HepG2 (cell line): ENCODE results near the gene DLG4. TPM values are rescaled to one million over a fixed set of nuclear protein-coding genes. Genes with fewer than 3 reads are reported as not detected.
A peak's percentile ranks its signal among the peaks of the same experiment; 100 is the strongest.

ENCODE experiments used
- ARID2 ChIP-seq: sonication (generic); formaldehyde crosslinking; IDR thresholded peaks from 2 replicates; pipeline ENCODE4 v1.8.1; 2022; ENCODE audit warnings: mild to moderate bottlenecking, missing genetic modification reagents, borderline replicate concordance
- CREBL2 ChIP-seq: sonication (generic); formaldehyde crosslinking; IDR thresholded peaks from 2 replicates; pipeline ENCODE4 v1.8.1; 2023; ENCODE audit warnings: missing genetic modification reagents, mild to moderate bottlenecking, borderline replicate concordance
- FOXA3 ChIP-seq: IDR thresholded peaks from 2 replicates; pipeline ENCODE4 v1.6.1; 2016; ENCODE audit warnings: missing genetic modification reagents, missing compliant biosample characterization
- FOXC1 ChIP-seq: sonication (generic); formaldehyde crosslinking; IDR thresholded peaks from 2 replicates; pipeline ENCODE4 v1.8.0; 2022; ENCODE audit warnings: mild to moderate bottlenecking, missing genetic modification reagents, borderline replicate concordance
- HIC2 ChIP-seq: sonication (generic); formaldehyde crosslinking; IDR thresholded peaks from 2 replicates; pipeline ENCODE4 v1.9.0; 2022; ENCODE audit warnings: low read depth, missing genetic modification reagents
- HMGXB4 ChIP-seq, 2 experiments: sonication (generic) in 1 of 2; formaldehyde crosslinking in 1 of 2; IDR thresholded peaks; 2 replicates each; pipeline versions ENCODE4 v1.4.0 to v1.6.1; 2018 to 2020; ENCODE audit warnings: missing genetic modification reagents in 2 of 2, borderline replicate concordance in 1 of 2, low read depth in 1 of 2, mild to moderate bottlenecking in 1 of 2, missing biosample characterization in 1 of 2
- HNF1A ChIP-seq, 2 experiments: sonication (generic) in 1 of 2; formaldehyde crosslinking in 1 of 2; IDR thresholded peaks; 2 replicates each; pipeline versions ENCODE4 v1.4.0 to v1.6.1; 2016 to 2020; ENCODE audit warnings: borderline replicate concordance in 1 of 2, low read depth in 1 of 2, mild to moderate bottlenecking in 1 of 2, missing genetic modification reagents in 1 of 2
- HNRNPL ChIP-seq: fragments of 200-400 bp; formaldehyde crosslinking; IDR thresholded peaks from 2 replicates; pipeline ENCODE4 v1.6.1; 2017; ENCODE audit warnings: mild to moderate bottlenecking, low read depth, low read length
- MAFF ChIP-seq: IDR thresholded peaks from 2 replicates; pipeline ENCODE4 v1.6.1; 2011; ENCODE audit warnings: low read depth, low read length, improper control_type of control experiment
- MEIS2 ChIP-seq: sonication (generic); formaldehyde crosslinking; IDR thresholded peaks from 2 replicates; pipeline ENCODE4 v1.9.0; 2021; ENCODE audit warnings: mild to moderate bottlenecking, missing genetic modification reagents
- PHF21A ChIP-seq: sonication (generic); formaldehyde crosslinking; IDR thresholded peaks from 2 replicates; pipeline ENCODE4 v1.5.0; 2020; ENCODE audit warnings: mild to moderate bottlenecking, missing genetic modification reagents
- POLR2G ChIP-seq: fragments of 200-400 bp; formaldehyde crosslinking; IDR thresholded peaks from 2 replicates; pipeline ENCODE4 v1.6.1; 2018; ENCODE audit warnings: mild to moderate bottlenecking, low read depth, low read length, moderate library complexity
- REPIN1 ChIP-seq: sonication (generic); formaldehyde crosslinking; IDR thresholded peaks from 2 replicates; pipeline ENCODE4 v1.8.0; 2022; ENCODE audit warnings: missing genetic modification reagents, low read depth, mild to moderate bottlenecking, borderline replicate concordance
- STAG1 ChIP-seq: sonication (generic); formaldehyde crosslinking; IDR thresholded peaks from 2 replicates; pipeline ENCODE4 v1.4.0; 2020; ENCODE audit warnings: missing genetic modification reagents
- ZFP36L2 ChIP-seq: sonication (generic); formaldehyde crosslinking; IDR thresholded peaks from 2 replicates; pipeline ENCODE4 v1.4.0; 2020; ENCODE audit warnings: missing genetic modification reagents
- ZNF276 ChIP-seq: sonication (generic); formaldehyde crosslinking; IDR thresholded peaks from 2 replicates; pipeline ENCODE4 v1.4.0; 2020; ENCODE audit warnings: mild to moderate bottlenecking, low read depth, missing genetic modification reagents
- ZNF431 ChIP-seq: sonication (generic); formaldehyde crosslinking; IDR thresholded peaks from 2 replicates; pipeline ENCODE4 v1.9.0; 2022; ENCODE audit warnings: missing genetic modification reagents, low read depth, mild to moderate bottlenecking, borderline replicate concordance
- ZNF772 ChIP-seq: sonication (generic); formaldehyde crosslinking; IDR thresholded peaks from 2 replicates; pipeline ENCODE4 v1.5.0; 2020; ENCODE audit warnings: mild to moderate bottlenecking, missing genetic modification reagents
- polyA plus RNA-seq, 8 experiments: library from polyadenylated mRNA; depleted of rRNA in 3 of 8; stranded (reverse) in 7 of 8; unstranded in 1 of 8; fragments of >200 nt; fragmentation: Illumina TruSeq in 4 of 8; extraction: Trizol in 4 of 8; gene quantifications; 2 replicates each; pipeline versions ENCODE4 v1.2.1 to v1.2.3, GENCODE V29; 2011 to 2016; ENCODE audit warnings: low read depth in 4 of 8, missing spikeins in 1 of 8, mixed read lengths in 1 of 8; ENCODE audit not compliant: insufficient read depth in 1 of 8
- total RNA-seq, 5 experiments: library from RNA; depleted of rRNA; stranded (reverse); fragments of >200 nt; fragmentation: Illumina TruSeq; extraction: Trizol; gene quantifications; 2 replicates each; pipeline ENCODE4 v1.2.3, GENCODE V29; 2016; ENCODE audit warnings: low read depth in 1 of 5

Gene DLG4
- total and polyA plus RNA-seq, 2 of the 13 experiments (the other 11 are each of a cell fraction or from before 2014, with no cell fraction given), result 0.71 to 4.3 TPM

GRCh38 chr17:7220593-7221277 lies 1.1 kb upstream of the DLG4 start (continued):
- TF ChIP-seq CREBL2 (no peak), ZNF276 (CRISPR knock-in tag) (no peak), PHF21A (CRISPR knock-in tag) (peak; percentile 59; the same call in 1 of the 2 replicates), POLR2G (peak; percentile 9), HMGXB4 (CRISPR knock-in tag; IDR thresholded peaks at IDR 0.05; ENCODE audit: borderline replicate concordance in 1 of 2, low read depth in 1 of 2) (peak in 1 of 2 experiments; percentile 50; a peak in 1 of 4 replicates), STAG1 (CRISPR knock-in tag) (peak; percentile 56), HNRNPL (peak; percentile 0; the same call in 1 of the 2 replicates), MAFF (peak; percentile 57; the same call in 1 of the 2 replicates), ZNF772 (CRISPR knock-in tag) (peak; percentile 71), ZNF431 (0 out of 2 replicates have a peak, but pooled peaks have one; percentile 26), REPIN1 (0 out of 2 replicates have a peak, but pooled peaks have one; percentile 8), ZFP36L2 (CRISPR knock-in tag) (no peak), MEIS2 (CRISPR knock-in tag) (0 out of 2 replicates have a peak, but pooled peaks have one; percentile 43), HIC2 (CRISPR knock-in tag) (peak; percentile 69), HNF1A (IDR thresholded peaks at IDR 0.05; ENCODE audit: low read depth) (no peak), HNF1A (CRISPR knock-in tag; IDR thresholded peaks at IDR 0.05; ENCODE audit: borderline replicate concordance) (no peak), FOXA3 (CRISPR knock-in tag) (no peak), ARID2 (CRISPR knock-in tag) (peak; percentile 44; the same call in 1 of the 2 replicates), FOXC1 (CRISPR knock-in tag) (no peak)
